H1 (cell line): ENCODE results near the gene FKBP5. TPM values are rescaled to one million over a fixed set of nuclear protein-coding genes. Genes with fewer than 3 reads are reported as not detected.

Source experiments
- CHD2 ChIP-seq: IDR thresholded peaks from 2 replicates; pipeline ENCODE4 v1.6.1; 2012; ENCODE audit warnings: low read length, improper control_type of control experiment
- CTBP2 ChIP-seq: IDR thresholded peaks from 2 replicates; pipeline ENCODE4 v1.7.0; 2011; ENCODE audit warnings: borderline replicate concordance, mild to moderate bottlenecking, moderate library complexity, mixed read lengths, low read length; ENCODE audit not compliant: insufficient read depth, insufficient read length
- FOSL1 ChIP-seq: IDR thresholded peaks from 2 replicates; pipeline ENCODE4 v1.6.1; 2011; ENCODE audit warnings: mild to moderate bottlenecking, low read depth, low read length, moderate library complexity; ENCODE audit not compliant: insufficient read depth
- NANOG ChIP-seq: IDR thresholded peaks from 2 replicates; pipeline ENCODE4 v1.6.1; 2011; ENCODE audit warnings: low read length, low read depth, mild to moderate bottlenecking, inconsistent platforms; ENCODE audit not compliant: insufficient read depth, poor library complexity, severe bottlenecking
- POU5F1 ChIP-seq: IDR thresholded peaks from 2 replicates; pipeline ENCODE4 v1.6.1; 2011; ENCODE audit warnings: low read depth, mild to moderate bottlenecking, low read length, moderate library complexity
- polyA plus RNA-seq, 7 experiments: library from polyadenylated mRNA; depleted of rRNA in 3 of 7; stranded (reverse) in 5 of 7; unstranded in 2 of 7; fragments of >200 nt in 5 of 7; fragments of 200-250 nt in 2 of 7; gene quantifications; 1 replicate in 5 of 7; 2 replicates in 1 of 7; 4 replicates in 1 of 7; pipeline versions ENCODE4 v1.2.1 to v1.2.3, GENCODE V29; 2011 to 2013; ENCODE audit warnings: missing spikeins in 2 of 7, mixed read lengths in 2 of 7
- total RNA-seq: library from RNA; stranded (reverse); fragmentation: NEBNext Ultra II Directional; extraction: Animal tissue kit (Norgen Biotek cat#: 25700); gene quantifications from 2 replicates; pipeline ENCODE4 v1.2.1, GENCODE V29; 2021
- TF ChIP-seq, protein P1 (sequence below): fragments of 300-600 bp; sonication (generic); IDR thresholded peaks from 2 replicates; pipeline ENCODE4 v1.7.1; 2012; ENCODE audit warnings: low read length, moderate library complexity, mild to moderate bottlenecking, inconsistent platforms; ENCODE audit not compliant: insufficient replicate concordance
- TF ChIP-seq, protein P2 (sequence below), 3 experiments: IDR thresholded peaks; 1 replicate in 2 of 3; 2 replicates in 1 of 3; pipeline versions ENCODE4 v1.5.1 to v1.6.1; 2011; ENCODE audit warnings: low read length in 3 of 3, mild to moderate bottlenecking in 3 of 3, inconsistent platforms in 2 of 3, low read depth in 1 of 3, moderate library complexity in 1 of 3; ENCODE audit not compliant: insufficient read depth in 1 of 3; ENCODE audit errors: control extremely low read depth in 1 of 3

Gene FKBP5
- total and polyA plus RNA-seq, 2 of the 8 experiments (the other 6 are each of a cell fraction or from before 2014, with no cell fraction given), result 14.3 to 40.4 TPM

- TF ChIP-seq, protein P1, sequence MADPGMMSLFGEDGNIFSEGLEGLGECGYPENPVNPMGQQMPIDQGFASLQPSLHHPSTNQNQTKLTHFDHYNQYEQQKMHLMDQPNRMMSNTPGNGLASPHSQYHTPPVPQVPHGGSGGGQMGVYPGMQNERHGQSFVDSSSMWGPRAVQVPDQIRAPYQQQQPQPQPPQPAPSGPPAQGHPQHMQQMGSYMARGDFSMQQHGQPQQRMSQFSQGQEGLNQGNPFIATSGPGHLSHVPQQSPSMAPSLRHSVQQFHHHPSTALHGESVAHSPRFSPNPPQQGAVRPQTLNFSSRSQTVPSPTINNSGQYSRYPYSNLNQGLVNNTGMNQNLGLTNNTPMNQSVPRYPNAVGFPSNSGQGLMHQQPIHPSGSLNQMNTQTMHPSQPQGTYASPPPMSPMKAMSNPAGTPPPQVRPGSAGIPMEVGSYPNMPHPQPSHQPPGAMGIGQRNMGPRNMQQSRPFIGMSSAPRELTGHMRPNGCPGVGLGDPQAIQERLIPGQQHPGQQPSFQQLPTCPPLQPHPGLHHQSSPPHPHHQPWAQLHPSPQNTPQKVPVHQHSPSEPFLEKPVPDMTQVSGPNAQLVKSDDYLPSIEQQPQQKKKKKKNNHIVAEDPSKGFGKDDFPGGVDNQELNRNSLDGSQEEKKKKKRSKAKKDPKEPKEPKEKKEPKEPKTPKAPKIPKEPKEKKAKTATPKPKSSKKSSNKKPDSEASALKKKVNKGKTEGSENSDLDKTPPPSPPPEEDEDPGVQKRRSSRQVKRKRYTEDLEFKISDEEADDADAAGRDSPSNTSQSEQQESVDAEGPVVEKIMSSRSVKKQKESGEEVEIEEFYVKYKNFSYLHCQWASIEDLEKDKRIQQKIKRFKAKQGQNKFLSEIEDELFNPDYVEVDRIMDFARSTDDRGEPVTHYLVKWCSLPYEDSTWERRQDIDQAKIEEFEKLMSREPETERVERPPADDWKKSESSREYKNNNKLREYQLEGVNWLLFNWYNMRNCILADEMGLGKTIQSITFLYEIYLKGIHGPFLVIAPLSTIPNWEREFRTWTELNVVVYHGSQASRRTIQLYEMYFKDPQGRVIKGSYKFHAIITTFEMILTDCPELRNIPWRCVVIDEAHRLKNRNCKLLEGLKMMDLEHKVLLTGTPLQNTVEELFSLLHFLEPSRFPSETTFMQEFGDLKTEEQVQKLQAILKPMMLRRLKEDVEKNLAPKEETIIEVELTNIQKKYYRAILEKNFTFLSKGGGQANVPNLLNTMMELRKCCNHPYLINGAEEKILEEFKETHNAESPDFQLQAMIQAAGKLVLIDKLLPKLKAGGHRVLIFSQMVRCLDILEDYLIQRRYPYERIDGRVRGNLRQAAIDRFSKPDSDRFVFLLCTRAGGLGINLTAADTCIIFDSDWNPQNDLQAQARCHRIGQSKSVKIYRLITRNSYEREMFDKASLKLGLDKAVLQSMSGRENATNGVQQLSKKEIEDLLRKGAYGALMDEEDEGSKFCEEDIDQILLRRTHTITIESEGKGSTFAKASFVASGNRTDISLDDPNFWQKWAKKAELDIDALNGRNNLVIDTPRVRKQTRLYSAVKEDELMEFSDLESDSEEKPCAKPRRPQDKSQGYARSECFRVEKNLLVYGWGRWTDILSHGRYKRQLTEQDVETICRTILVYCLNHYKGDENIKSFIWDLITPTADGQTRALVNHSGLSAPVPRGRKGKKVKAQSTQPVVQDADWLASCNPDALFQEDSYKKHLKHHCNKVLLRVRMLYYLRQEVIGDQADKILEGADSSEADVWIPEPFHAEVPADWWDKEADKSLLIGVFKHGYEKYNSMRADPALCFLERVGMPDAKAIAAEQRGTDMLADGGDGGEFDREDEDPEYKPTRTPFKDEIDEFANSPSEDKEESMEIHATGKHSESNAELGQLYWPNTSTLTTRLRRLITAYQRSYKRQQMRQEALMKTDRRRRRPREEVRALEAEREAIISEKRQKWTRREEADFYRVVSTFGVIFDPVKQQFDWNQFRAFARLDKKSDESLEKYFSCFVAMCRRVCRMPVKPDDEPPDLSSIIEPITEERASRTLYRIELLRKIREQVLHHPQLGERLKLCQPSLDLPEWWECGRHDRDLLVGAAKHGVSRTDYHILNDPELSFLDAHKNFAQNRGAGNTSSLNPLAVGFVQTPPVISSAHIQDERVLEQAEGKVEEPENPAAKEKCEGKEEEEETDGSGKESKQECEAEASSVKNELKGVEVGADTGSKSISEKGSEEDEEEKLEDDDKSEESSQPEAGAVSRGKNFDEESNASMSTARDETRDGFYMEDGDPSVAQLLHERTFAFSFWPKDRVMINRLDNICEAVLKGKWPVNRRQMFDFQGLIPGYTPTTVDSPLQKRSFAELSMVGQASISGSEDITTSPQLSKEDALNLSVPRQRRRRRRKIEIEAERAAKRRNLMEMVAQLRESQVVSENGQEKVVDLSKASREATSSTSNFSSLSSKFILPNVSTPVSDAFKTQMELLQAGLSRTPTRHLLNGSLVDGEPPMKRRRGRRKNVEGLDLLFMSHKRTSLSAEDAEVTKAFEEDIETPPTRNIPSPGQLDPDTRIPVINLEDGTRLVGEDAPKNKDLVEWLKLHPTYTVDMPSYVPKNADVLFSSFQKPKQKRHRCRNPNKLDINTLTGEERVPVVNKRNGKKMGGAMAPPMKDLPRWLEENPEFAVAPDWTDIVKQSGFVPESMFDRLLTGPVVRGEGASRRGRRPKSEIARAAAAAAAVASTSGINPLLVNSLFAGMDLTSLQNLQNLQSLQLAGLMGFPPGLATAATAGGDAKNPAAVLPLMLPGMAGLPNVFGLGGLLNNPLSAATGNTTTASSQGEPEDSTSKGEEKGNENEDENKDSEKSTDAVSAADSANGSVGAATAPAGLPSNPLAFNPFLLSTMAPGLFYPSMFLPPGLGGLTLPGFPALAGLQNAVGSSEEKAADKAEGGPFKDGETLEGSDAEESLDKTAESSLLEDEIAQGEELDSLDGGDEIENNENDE, result no peak
- TF ChIP-seq, protein P2, sequence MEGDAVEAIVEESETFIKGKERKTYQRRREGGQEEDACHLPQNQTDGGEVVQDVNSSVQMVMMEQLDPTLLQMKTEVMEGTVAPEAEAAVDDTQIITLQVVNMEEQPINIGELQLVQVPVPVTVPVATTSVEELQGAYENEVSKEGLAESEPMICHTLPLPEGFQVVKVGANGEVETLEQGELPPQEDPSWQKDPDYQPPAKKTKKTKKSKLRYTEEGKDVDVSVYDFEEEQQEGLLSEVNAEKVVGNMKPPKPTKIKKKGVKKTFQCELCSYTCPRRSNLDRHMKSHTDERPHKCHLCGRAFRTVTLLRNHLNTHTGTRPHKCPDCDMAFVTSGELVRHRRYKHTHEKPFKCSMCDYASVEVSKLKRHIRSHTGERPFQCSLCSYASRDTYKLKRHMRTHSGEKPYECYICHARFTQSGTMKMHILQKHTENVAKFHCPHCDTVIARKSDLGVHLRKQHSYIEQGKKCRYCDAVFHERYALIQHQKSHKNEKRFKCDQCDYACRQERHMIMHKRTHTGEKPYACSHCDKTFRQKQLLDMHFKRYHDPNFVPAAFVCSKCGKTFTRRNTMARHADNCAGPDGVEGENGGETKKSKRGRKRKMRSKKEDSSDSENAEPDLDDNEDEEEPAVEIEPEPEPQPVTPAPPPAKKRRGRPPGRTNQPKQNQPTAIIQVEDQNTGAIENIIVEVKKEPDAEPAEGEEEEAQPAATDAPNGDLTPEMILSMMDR (IDR thresholded peaks at IDR 0.05; ENCODE audit: control extremely low read depth in 1 of 3, insufficient read depth in 1 of 3, low read depth in 1 of 3, low read length in 3 of 3), result no peak
- TF ChIP-seq NANOG (no peak), FOSL1 (no peak), POU5F1 (no peak), CHD2 (no peak), CTBP2 (no peak)
Observed at GRCh38 chr6:35524380-35525020, 164.2 kb downstream of the FKBP5 start (continued).
